A673 (cell line): ENCODE measurements around the gene SAXO1.

Source experiments
- CTCF ChIP-seq: fragments of 300-800, 200-600 bp; sonication (generic); conservative IDR thresholded peaks from 2 replicates; pipeline ENCODE4 v1.5.1; 2017; ENCODE audit warnings: low read depth, mild to moderate bottlenecking, antibody characterized with exemption, low read length, moderate library complexity, mixed read lengths
- EZH2 ChIP-seq: fragments of 200-600 bp; sonication (generic); IDR thresholded peaks from 2 replicates; pipeline ENCODE4 v1.6.1; 2017; ENCODE audit warnings: borderline replicate concordance, low read depth, mild to moderate bottlenecking, mixed read lengths, antibody characterized with exemption, low read length; ENCODE audit not compliant: poor library complexity, severe bottlenecking

GRCh38 chr9:18888290-18888689 lies 144.7 kb downstream of the SAXO1 start:
- TF ChIP-seq CTCF (no peak), EZH2 (no peak)
